ENCODE results near the gene RBBP5.

The RBBP5 gene

GRCh38 chr1:205073511-205073910, 48.3 kb downstream of the RBBP5 start:
- no peak for DNase-seq

- no peak for DNase-seq
Observed at GRCh38 chr1:205072881-205073280, 48.9 kb downstream of the RBBP5 start.

- no peak for DNase-seq
Observed at GRCh38 chr1:205072286-205072685, 49.5 kb downstream of the RBBP5 start.

- no peak for DNase-seq
Observed at GRCh38 chr1:205071801-205072200, 50.0 kb downstream of the RBBP5 start.

GRCh38 chr1:205071028-205071409, 50.8 kb downstream of the RBBP5 start:
- DNase-seq: no peak

- no peak for DNase-seq
Observed at GRCh38 chr1:205069371-205070125, 52.2 kb downstream of the RBBP5 start.

- peak; percentile 51 for DNase-seq
Observed at GRCh38 chr1:205068457-205069040, 53.2 kb downstream of the RBBP5 start.

- no peak for DNase-seq
Observed at GRCh38 chr1:205068001-205068400, 53.8 kb downstream of the RBBP5 start.

GRCh38 chr1:205067031-205067430, 54.7 kb downstream of the RBBP5 start:
- DNase-seq: no peak

GRCh38 chr1:205066141-205066818, 55.5 kb downstream of the RBBP5 start:
- DNase-seq: no peak

- DNase-seq: no peak
Observed at GRCh38 chr1:205065666-205066065, 56.1 kb downstream of the RBBP5 start.

GRCh38 chr1:205064741-205065316, 56.9 kb downstream of the RBBP5 start:
- no peak for DNase-seq

- DNase-seq: no peak
Observed at GRCh38 chr1:205064301-205064700, 57.5 kb downstream of the RBBP5 start.

- DNase-seq: no peak
Observed at GRCh38 chr1:205062895-205063294, 58.9 kb downstream of the RBBP5 start.

- DNase-seq: no peak
Observed at GRCh38 chr1:205062319-205062718, 59.5 kb downstream of the RBBP5 start.

- peak; percentile 70 for DNase-seq
Observed at GRCh38 chr1:205061665-205062069, 60.1 kb downstream of the RBBP5 start.

GRCh38 chr1:205061227-205061626, 60.6 kb downstream of the RBBP5 start:
- DNase-seq: no peak

- no peak for DNase-seq
Observed at GRCh38 chr1:205060746-205061145, 61.0 kb downstream of the RBBP5 start.

- DNase-seq: no peak
Observed at GRCh38 chr1:205059660-205060059, 62.1 kb downstream of the RBBP5 start.

GRCh38 chr1:205058853-205059252, 62.9 kb downstream of the RBBP5 start:
- no peak for DNase-seq

- DNase-seq: no peak
Observed at GRCh38 chr1:205057808-205058575, 63.8 kb downstream of the RBBP5 start.

GRCh38 chr1:205056956-205057568, 64.7 kb downstream of the RBBP5 start:
- no peak for DNase-seq

All from fibroblast of skin of scalp (primary cell).